Raji (cell line): ENCODE results near the gene KLHL29.

Source experiments
- POLR2A ChIP-seq: IDR thresholded peaks from 2 replicates; pipeline ENCODE4 v1.6.1; 2011; ENCODE audit warnings: low read depth, low read length, control low read depth; ENCODE audit not compliant: insufficient read depth

The KLHL29 gene

DNA sequence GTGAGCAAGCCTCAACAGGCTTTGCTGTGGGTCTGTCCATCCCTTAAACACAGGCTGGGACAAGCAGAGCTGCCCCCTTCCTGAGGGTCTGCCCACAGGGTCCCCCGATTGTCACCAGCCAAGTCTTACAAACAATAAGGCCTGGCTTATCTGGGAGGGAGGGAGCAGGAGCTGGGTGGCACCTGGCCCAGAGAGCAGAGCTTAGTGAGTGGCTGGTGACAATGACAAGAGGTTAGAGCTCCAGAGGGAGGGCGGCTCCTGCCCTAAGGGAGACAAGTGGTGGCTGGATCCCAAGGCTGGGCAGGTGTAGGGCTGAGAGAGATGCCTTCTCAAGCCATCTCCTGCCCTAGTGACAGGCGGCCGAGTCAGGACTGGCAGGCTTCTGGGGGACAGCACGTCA lies 125.5 kb downstream of the KLHL29 start:
- TF ChIP-seq POLR2A: no peak

GRCh38 chr2:23512778-23513177 lies 127.8 kb downstream of the KLHL29 start:
- no peak for TF ChIP-seq POLR2A

DNA sequence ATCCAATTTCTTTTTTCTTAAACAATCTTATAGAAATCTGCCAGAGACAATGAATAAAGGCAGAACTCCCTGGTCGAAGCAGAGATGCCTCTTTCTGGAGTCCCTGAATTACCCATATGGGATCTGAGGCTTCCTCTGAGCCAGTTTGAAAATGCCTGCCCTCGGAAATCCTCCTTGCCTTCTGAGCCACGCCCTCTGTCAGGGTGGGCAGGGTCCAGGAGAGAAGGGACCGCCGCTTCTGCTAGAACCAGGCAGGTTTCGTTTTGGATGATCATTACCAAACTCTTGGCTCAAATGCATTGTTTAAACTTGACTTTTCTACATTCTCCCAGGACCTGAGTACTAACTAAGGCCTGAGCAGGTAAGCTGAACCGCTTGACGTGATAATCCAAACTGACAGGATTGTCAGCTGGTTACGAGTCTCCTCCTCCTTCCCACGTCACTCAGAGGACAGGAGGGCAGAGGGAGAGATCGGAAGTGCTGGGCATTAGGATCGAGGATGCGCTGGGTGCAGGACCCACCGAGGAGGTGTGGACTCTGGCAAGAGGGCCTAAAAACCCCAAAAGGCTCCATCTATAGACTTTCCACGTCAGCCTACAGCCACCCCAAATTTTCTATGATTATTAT lies 128.4 kb downstream of the KLHL29 start:
- TF ChIP-seq POLR2A: no peak

DNA sequence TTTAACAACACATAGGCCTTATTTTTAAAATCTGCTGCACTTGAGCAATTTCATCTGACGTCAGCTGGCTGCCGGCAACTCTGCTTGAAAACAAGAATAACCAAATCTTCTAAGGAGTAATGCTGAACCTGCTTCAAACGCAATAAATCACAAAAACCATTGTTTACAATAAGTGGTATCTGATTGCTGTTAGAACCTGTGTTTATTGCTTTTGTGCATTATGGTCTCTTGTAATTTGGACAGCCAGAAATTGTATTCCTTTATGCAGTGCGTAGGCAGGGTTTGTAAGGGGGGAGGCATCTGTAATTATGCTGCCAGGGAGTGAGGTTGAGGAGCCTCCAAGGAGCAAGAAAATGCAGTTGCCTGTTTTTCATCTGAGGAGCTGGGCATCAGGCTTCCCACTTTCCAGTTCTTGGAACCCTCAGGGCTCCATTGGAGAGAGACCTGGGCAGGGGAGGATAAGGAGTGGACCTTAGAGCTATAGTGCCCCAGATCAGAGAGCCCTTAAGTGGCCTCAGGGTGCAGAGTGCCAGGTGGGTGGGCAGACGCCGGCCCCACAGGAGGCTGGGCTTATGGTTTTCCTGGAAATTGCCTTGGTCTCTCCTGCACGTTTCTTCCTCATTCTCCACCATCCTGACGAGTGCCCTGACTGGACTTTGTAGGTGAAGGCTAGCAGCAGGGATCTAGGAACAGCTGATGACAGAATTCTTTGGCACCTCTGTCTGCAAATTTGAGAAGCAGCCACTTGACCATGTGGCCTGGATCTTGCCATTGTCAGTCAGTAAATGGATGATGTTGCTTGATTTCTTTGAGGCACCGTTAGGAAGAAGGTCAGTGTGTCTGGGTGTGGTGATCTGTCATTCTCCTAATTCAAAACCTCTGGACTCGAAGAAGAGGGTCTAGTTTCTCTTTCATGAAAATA lies 129.2 kb downstream of the KLHL29 start:
- no peak for TF ChIP-seq POLR2A

DNA sequence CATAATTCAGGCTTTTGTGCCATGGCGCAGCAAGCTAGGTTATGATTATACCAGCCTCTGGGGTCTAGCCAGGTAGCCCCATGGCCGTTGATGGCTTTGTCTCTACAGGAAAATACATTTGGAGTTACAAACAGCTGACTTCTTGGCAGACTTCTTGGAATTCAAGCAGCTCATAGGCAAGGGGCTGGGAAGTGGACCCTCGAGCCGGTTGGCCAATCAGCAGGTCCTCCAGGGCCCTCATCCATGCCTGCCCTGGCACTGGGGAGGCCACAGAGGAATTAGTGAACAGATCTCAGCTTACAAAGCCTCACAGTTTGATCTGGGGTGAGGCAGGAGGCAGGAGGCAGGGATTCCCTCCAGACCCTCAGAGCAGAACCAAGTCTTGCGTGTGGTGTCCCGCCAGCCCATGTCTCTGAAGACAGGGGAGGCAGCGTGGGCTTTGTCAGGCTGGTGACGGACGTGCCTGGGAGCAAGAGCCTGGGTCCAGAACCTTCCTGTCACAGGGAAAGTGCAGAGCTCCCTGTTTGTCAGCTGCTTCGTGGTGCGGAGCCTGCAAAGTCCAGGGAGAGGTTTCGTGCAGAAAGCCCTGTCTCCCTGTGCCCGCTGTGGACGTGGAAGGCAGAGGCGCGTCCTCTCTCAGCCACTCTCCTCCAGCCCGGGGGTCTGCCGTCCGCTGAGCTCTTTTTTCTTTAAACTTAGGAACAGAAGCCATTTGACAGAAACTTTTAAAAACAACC lies 131.7 kb downstream of the KLHL29 start:
- TF ChIP-seq POLR2A: no peak

- TF ChIP-seq POLR2A: no peak
These were observed 133.7 kb downstream of the KLHL29 start for GRCh38 chr2:23518481-23519333.

DNA sequence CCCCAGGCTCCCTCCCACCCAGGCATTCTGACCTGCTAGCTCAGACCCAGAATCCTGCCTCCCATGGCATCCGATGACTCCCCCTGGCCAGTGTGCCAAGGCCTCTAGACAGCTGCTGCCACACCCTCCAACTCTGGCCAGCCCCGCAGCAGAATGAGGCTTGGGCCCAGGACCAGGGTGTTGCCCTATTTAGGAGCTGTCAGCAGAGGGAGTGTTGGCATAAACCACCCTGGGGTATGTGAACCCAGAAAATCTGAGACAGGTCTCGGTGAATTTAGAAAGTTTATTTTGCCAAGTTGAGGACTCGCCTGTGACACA lies 134.3 kb downstream of the KLHL29 start:
- no peak for TF ChIP-seq POLR2A

DNA sequence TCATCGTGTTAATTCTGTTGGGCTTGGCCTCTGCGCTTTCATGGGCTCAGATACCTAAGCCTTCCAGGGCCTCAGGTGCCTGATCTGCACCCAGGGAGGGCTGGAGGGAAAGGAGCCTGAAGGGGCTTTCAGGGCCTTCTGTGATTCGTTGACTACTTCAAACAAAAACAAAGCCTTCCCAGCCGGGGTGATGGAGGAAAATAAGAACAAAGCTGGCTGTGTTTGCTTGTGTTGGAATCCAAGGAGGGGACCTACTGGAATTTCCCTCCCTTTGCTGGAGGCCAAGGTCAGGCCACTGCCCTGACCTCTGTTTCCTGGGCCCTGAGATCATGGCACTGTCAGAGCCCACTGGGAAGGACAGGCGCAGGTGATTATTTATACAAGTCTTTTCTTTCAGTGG lies 135.3 kb downstream of the KLHL29 start:
- TF ChIP-seq POLR2A: no peak

DNA sequence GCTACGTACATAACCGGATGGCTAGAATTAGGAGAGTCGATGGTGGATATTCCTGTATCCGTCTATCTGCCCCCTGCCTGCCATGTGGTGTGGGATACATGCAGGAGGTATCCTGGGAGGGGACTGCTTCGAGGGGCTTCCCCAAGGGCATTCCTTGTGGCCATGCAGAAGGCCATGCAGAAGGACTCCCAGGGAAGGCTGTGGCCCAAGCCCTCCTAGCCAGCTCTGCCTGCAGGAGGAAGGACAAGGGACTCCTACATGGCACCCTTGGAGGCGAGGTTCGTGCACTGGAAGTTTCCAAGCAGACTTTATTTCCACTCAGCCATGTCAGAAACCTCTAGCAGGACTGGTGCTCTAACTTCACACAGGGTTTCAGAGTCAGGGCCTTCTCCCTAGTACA lies 136.1 kb downstream of the KLHL29 start:
- no peak for TF ChIP-seq POLR2A

GRCh38 chr2:23522726-23523372 lies 137.9 kb downstream of the KLHL29 start:
- no peak for TF ChIP-seq POLR2A

DNA sequence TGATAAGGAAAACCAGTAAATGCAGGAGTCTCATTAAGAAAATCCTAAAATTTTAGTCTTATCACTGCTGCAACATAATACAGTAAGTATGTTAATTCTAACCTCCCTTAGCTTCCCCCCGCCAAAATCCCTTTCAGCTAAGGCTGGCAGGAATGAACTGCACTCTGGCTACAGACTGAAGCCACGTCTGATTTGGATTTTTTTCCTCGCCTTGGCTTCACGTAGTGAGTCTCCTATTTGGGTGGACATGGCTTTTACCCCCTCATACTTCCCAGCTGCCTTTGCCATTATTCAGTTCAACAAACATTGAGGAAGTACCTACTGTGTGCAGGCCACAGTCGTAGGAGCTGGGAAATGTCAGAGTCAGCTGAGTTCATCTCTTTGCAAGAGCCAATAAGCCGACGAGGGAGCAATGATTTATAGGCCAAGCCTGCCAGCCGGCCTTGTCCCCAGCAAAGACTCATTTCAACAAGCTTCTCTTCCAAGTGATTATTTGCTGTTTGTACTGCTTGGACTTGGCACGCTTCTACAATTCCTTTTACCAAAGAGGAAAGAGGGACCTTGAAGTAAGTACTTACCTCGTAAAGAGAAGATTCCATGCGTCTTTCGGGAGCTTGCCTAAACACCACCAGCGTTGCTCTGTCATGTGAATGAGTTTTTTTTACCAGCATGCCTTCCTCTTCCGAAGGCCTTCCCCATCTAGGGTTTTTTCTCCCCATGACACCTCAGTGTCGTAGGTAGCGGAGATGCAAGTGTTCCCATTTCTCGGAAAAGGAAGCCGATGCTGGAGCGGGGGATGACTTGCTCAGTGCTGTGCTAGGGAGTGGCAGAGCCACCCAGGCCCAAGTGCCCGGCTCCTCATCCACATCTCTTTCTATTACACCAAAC lies 138.6 kb downstream of the KLHL29 start:
- TF ChIP-seq POLR2A: no peak

DNA sequence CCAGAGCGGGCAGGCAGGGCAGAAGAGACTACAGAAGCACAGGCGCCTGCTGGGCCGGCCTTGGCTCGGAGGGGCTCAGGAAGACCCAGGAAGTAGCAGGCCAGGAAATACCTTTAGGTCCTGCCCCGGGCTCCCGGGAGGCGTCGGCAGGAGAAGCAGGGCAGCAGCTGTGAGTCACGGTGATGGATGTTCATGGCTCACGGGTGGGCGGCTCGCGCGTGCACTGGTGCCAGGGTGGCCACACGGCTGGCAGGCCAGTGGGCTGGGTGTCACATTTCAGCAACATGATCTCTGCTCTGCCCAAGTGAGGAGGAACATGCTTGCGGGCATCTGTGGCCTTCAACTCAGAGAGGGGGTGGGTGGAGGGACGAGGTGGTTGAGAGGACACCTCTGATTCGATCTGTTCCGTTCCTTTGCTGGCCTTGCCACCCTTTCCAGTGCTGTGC lies 139.3 kb downstream of the KLHL29 start:
- no peak for TF ChIP-seq POLR2A

GRCh38 chr2:23525137-23525765 lies 140.3 kb downstream of the KLHL29 start:
- no peak for TF ChIP-seq POLR2A
